ENCODE measurements around the gene UNC13A.

DNA sequence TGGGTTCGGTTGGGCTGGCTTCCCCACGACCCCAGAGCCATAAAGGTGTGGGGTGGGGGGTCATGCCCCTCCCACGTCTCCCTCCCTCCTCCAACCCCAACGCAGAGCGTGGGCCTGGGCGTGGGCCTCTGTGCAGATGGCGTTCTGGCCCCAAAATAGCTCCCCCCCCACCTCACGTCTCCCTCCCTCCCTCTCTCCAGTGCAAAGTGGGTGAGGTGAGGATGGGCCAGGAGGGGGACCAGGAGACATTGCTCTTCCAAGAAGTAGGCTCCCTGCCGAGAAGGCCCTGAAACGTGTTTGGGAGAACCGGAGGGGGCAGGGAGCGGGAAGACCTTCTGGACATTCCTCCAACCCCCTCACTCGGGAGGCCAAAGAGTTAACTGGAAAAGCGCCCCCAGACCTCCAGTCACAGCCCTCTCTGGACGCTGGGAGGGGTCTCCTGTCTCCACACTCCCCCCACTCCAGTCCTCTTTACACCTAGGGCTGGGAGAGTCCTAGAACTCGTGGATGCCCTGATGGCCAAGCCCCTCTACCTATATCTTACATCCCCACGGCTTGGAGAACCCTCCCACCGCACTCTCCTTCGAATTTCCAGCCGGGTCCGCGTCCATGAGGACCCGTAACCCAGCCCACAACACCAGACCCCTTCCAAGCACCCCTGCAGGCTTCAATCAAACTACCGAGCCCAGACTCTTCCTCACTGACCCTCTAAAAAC lies 855 bp downstream of the UNC13A start:
- TF ChIP-seq, protein P1, sequence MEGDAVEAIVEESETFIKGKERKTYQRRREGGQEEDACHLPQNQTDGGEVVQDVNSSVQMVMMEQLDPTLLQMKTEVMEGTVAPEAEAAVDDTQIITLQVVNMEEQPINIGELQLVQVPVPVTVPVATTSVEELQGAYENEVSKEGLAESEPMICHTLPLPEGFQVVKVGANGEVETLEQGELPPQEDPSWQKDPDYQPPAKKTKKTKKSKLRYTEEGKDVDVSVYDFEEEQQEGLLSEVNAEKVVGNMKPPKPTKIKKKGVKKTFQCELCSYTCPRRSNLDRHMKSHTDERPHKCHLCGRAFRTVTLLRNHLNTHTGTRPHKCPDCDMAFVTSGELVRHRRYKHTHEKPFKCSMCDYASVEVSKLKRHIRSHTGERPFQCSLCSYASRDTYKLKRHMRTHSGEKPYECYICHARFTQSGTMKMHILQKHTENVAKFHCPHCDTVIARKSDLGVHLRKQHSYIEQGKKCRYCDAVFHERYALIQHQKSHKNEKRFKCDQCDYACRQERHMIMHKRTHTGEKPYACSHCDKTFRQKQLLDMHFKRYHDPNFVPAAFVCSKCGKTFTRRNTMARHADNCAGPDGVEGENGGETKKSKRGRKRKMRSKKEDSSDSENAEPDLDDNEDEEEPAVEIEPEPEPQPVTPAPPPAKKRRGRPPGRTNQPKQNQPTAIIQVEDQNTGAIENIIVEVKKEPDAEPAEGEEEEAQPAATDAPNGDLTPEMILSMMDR (IDR thresholded peaks at IDR 0.05): no peak
- no peak for TF ChIP-seq POLR2A (IDR thresholded peaks at IDR 0.05)
- no peak for TF ChIP-seq EP300 (IDR thresholded peaks at IDR 0.05)

All from tibial nerve (tissue), 4 donors.